Iris pigment epithelial cell (primary cell): ENCODE measurements around the gene PPP6R2.
"Not testable (repeated sequence)": the region's sequence is repeated elsewhere in the genome, so short reads cannot be mapped to it uniquely, and the experiment has no call there.

Experiments
- DNase-seq: peaks from one replicate; pipeline ENCODE4 v3.0.0-alpha.2; 2011; ENCODE audit warnings: low read depth

Gene PPP6R2

GRCh38 chr22:50425179-50425916, 82.2 kb downstream of the PPP6R2 start:
- DNase-seq = peak; percentile 30

- no peak for DNase-seq
Observed at GRCh38 chr22:50432131-50432876, 89.2 kb downstream of the PPP6R2 start.

DNA sequence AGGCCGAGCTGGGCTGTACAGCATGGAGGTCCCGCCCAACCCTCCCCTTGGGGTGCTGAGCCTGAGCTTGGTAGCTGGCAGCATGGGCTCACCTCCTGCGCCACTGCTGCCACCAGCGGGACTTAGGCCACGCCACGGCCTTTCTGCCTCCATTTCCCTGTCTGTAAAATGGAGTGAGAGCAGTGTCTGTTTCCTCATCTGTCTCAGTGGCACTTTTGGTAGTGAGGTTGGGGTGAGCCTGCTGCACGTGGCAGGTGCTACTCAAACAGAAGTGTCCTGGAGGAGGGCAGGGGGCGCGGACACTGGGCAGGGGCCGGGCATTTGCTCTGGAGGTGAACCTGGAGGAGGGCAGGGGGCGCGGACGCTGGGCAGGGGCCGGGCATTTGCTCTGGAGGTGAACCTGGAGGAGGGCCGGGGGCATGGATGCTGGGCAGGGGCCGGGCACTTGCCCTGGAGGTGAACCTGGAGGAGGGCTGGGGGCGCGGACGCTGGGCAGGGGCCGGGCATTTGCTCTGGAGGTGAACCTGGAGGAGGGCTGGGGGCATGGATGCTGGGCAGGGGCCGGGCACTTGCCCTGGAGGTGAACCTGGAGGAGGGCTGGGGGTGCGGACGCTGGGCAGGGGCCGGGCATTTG, 89.9 kb downstream of the PPP6R2 start:
- DNase-seq = not testable (repeated sequence)

- DNase-seq = no peak
Observed at GRCh38 chr22:50434849-50435248, 91.7 kb downstream of the PPP6R2 start.

- no peak for DNase-seq
Observed at GRCh38 chr22:50435291-50436014, 92.3 kb downstream of the PPP6R2 start.

GRCh38 chr22:50436015-50436830, 93.1 kb downstream of the PPP6R2 start:
- DNase-seq = no peak

DNA sequence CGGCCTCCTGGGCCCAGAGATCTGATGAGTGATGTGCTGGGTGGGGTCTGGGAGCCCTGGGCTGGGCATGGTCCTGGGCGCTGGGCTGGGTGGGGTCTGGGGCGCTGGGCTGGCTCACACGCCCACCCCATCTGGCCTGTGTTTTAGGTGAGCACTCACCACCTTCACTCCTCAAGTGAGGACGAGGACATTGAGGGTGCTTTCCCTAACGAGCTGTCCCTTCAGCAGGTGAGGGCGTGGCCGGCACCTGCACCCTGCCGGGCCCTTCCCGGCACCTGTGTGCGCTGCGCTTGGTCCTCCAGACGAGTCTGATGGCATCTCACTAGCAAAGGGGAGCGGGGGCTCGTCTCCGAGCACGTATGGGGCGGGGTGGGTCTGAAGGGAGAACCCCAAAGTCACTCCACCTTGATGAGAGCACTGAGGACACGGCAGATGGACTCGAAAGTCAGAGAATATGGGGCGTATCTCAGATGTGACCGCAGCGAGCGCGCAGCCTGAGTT, 93.8 kb downstream of the PPP6R2 start:
- no peak for DNase-seq

- DNase-seq = no peak
Observed at GRCh38 chr22:50437511-50438304, 94.6 kb downstream of the PPP6R2 start.

DNA sequence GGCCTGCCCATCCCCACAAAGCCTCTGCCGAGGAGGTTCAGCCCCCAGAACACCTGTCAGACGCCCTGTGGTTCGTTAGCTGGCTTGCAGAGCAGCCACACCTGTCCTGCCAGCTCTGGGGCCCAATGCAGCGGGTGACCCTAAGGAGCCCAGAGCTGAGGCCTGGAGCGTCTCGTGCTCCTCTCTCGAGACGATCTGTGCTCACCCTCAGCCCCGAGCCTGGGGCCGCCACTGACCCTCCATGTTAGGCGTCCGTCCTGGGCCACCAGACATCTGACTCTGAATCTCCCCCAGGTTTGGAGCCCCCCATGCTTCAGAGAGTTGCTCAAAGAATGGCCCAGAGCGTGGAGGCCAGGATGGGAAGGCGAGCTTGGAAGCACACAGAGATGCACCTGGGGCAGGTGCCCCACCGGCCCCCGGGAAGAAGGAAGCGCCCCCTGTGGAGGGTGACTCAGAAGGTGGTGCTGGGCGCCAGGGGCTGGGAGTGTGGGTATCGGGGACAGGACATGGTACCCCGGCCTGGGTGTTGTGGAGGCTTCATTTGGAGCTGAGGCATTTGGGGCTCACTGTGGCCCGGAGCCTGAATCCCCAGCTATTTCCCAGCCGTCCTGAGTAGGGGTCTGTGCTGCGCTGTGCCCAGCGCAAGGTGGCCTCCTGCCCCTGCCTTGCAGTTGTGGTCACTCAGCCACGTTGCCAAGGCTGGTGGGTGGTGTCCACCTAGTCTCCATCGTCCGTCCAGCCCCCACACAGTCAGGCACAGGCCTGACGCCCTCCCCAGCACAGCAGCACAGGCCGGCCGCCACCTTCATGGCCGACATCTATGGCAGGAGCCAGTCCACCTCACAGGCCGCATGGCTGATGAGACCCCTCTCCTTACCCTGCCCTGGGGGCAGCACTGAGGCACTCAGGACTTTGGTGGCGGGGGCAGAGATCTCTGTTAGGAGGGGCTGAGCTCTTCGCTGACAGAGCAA, 95.5 kb downstream of the PPP6R2 start:
- DNase-seq = no peak

DNA sequence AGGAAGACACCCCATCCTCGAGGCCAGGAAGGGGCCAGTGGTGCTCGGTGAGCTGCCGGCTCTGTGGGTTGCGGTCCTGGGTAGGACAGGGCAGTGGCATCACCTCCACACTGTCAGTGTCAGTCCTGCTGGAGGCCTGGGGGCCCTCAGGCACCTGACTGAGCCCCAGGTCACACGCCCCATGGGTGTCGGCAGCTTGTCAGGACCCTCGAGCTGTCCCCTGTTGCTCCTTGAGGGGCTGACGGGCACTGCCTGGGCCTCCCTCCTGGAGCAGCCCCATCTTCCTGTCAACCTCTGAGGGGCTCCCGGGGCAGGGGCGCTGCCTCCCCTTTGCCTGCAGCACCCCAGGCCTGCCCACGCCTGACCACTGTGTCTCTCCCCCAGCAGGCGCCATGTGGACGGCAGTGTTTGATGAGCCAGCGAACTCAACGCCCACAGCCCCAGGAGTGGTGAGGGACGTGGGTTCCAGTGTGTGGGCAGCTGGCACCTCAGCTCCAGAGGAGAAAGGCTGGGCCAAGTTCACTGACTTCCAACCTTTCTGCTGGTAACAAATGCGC, 96.3 kb downstream of the PPP6R2 start:
- DNase-seq = no peak

DNA sequence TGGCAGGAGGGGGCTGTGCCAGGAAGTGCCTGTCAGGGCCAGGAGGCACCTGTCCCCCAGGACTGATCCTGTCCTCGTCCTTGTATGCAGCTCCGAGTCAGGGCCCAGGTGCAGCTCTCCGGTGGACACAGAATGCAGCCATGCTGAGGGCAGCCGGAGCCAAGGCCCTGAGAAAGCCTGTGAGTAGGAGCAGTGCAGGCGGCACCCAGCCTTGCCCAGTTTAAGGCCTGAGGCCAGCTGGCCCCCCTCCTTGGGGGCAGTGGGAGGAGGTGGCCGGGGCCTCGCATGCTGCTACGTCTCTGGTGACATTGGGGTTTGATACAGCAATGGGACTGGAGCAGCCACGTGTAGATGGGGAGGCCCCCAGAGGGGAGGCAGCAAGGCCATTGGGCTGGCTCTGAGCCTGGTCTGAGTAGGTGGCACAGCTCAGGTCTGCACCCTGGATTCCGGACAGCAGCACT, 96.8 kb downstream of the PPP6R2 start:
- DNase-seq = no peak

- no peak for DNase-seq
Observed at GRCh38 chr22:50440544-50441249, 97.6 kb downstream of the PPP6R2 start.

DNA sequence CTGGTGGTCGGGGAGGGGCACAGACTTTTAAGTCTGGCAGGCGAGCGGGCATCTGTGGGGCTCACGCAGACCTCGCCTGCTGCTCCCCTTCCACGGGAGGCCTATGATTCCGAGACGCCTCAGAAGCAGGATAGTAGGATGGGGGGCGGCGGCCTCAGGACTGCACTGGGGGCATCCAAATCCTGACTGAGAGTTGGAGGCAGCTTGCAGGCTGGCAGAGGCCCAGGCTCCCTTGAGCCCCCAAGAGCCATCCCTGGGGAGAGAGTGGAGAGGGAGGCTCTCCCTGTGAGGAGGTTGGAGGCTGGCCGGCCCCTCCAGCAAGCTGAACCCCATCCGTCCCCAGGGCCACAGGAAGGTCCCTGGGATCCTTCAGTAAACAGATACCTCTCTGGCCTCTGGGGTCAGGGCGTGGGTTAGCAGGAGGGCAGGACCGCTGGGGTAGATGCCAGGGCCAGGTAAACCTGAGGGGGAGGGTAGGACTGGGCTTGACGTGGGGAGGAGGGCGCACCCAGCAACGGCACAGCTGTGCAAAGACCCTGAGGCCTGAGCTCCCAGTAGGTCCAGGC, 98.4 kb downstream of the PPP6R2 start:
- DNase-seq = no peak

- no peak for DNase-seq
Observed at GRCh38 chr22:50443197-50443596, 100.1 kb downstream of the PPP6R2 start.

DNA sequence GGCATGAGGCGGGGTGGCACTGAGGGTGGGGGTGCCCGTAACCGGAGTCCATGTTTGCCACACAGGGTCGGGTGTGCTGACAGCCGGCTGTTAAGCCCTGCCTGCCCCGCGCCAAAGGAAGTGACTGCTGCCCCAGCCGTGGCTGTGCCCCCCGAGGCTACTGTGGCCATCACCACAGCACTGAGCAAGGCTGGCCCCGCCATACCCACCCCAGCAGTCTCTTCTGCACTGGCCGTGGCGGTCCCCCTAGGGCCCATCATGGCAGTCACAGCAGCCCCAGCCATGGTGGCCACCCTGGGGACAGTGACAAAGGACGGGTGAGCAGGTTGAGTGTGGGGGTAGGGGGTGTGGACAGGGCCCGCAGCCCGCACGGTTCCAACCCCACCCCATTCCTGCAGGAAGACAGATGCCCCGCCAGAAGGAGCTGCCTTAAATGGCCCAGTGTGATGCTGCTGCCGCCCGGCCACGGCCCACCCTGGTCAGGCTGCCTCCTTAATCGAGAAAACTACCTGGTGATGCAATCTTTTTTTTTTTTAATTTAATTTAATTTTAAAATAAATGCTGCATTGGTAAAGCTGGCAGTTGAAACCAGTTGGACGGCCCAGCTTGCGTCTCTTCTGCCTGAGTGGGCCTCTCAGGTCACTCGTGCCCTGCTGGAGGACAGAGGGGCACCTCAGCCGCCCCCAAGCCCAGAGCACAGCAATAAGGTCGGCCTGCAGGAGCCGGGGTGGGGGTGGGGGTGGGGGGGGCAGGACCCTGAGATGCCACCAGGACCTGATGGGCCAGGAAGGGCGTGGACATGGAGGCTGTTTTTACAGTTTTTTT, 100.9 kb downstream of the PPP6R2 start:
- no peak for DNase-seq

DNA sequence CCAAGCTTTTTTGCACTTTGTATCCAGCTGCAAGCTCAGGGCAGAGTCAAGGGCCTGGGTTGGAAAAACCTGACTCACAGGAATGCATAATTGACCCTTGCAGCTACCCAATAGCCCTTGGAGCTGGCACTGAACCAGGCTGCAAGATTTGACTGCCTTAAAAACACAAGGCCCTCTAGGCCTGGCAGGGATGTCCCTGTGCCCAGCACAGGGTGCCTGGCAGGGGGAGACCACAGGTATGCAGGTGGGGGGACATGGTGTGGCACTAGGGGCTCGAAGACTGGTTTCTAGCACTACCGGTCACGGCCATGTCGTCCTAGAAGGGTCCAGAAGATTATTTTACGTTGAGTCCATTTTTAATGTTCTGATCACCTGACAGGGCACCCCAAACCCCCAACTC, 101.5 kb downstream of the PPP6R2 start:
- DNase-seq = peak; percentile 85
